Stimulated activated CD8-positive, alpha-beta memory T cell treated with anti-CD3 and anti-CD28 coated beads, Interleukin-15, amount 100 ng/mL, for 24 hours (primary cell): ENCODE measurements around the gene ABCD3.

Experiments used
- DNase-seq: peaks from one replicate; pipeline ENCODE4 v3.0.0-alpha.2; 2020; ENCODE audit warnings: low read depth

ABCD3 gene

GRCh38 chr1:94527447-94528031 is 109.3 kb downstream of the ABCD3 start:
- no peak for DNase-seq

DNA sequence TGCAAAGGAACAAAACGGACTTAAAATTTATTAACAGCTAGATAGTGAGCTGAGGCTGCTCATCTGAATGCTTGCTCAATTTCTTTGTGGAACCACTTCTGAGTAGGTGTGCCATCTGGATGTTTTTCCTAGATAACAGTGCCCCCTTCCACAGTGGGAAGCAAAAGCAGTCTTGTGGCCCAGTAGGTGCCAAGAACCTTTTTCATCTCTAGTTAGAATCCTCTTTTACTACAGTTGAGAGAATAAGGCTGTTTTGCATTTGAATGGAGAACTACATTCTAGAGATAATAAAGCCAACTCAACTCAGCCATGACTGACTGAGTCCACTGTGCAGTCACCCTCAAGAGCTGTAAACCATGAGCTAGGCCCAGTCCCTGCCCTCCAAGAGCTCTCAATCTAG is 110.1 kb downstream of the ABCD3 start:
- no peak for DNase-seq

DNA sequence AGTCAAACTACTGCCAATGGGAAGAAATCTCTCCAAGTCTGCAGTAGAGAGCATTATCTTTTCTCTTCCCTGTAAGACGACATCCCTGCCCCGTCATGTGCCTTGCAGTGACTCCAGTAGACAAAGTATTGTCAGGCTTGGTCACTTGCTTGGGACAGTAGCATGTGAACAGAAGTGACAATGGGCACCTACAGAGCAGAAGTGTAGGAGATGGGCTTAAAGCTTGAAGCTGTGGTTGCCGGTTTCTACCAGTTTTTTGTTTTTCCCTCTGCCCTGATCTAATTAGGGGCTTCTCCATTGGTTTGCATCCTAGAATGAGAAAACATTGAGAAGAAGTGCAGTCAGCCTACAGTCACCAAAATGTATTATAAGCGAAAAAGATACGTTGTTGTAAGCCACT is 110.6 kb downstream of the ABCD3 start:
- DNase-seq, result no peak

DNA sequence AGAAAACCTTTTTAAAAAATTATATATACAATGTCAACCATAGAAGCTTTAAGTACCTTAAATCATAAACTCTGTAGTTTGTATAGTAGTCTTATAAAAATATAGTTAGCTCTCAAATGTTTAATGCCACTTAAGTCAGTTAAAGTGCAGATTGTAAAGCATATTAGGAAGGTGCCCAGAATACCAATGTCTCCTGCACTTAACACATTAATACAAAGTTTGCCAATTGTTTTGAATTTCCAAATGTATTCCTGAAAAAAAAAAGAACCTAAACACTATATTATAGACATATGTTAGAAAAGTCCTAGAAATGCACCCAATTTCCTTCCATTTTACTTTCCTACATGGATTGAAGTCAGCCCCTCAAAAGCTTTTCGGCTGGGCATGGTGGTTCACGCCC is 111.2 kb downstream of the ABCD3 start:
- DNase-seq, result no peak

GRCh38 chr1:94530373-94530878 is 112.2 kb downstream of the ABCD3 start:
- DNase-seq, result no peak

DNA sequence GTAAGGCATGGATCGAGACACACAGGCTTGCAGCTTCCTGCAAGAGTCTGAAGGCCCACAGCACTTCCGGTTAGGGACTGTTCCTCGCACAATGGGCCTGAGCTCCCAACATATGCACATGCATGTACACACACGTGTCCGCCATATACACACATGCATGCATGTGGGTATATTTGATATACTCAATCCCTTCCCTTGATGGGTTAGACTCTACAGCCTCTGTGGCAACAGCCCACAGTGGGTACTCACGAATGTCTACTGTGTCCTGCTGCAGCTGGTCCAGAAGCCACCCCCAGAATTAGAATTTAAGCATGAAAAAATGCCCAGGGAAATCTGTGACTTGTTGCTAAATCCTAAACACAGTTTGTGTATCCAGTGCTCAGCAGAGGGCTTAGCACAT is 113.5 kb downstream of the ABCD3 start:
- no peak for DNase-seq

DNA sequence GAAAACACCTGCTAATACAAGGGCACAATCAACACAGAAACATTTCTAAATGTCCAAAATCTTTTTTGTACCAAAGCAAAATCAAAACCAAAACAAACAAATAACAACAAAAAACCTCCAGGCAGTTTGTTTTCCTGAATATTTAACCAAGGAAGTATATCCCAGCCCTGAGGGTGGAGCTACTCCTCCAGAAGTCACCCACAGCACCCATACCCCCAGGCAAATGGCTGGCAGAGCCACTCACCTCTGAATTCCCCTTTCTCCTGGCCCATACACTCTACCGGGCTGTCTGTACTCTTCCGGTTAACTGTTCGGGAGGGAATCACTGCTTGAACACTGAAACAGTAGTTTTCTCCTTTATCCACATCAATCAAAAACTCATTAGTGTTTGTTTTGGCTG is 113.9 kb downstream of the ABCD3 start:
- no peak for DNase-seq

GRCh38 chr1:94535095-94535494 is 116.9 kb downstream of the ABCD3 start:
- DNase-seq, result no peak

DNA sequence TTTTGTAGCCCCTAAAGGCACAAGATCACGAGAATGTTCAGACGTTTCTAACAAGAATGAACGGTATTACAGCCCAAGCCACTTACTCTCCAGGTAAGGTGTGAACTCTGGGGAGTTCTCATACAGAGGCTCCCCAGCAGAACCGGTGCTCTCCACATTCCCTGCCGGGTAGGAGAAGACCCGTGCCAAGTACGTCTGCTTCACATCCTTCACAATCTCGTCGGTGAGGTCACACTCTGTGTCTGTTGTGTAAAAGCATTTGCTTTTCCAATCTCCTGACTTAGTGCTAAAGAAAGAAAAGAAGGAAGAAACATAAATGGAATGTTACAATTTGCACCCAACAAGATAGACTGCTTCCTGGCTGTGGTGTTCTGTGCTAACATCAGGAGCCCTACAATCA is 117.7 kb downstream of the ABCD3 start:
- DNase-seq, result no peak

DNA sequence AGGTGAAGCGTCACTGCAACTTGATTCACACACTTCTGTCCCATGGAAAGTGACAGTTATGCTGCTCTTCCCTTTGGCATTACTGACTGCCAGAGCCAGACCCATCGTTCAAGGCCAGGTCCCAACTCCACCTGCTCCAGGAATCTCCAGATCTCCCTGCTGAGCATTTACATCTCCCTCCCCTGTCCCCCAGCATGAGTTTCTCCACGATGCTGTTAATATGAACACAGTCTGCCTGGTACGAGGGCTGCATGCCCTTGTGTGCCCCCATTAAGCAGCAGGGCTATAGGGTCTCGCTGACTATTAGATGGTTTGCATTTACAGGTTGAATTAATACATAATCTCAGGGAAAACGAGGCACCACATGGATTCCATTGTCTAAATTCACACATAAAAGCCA is 119.1 kb downstream of the ABCD3 start:
- no peak for DNase-seq

- DNase-seq, result no peak
Observed at GRCh38 chr1:94538243-94538827, 120.1 kb downstream of the ABCD3 start.

- no peak for DNase-seq
Observed at GRCh38 chr1:94539496-94539895, 121.3 kb downstream of the ABCD3 start.

DNA sequence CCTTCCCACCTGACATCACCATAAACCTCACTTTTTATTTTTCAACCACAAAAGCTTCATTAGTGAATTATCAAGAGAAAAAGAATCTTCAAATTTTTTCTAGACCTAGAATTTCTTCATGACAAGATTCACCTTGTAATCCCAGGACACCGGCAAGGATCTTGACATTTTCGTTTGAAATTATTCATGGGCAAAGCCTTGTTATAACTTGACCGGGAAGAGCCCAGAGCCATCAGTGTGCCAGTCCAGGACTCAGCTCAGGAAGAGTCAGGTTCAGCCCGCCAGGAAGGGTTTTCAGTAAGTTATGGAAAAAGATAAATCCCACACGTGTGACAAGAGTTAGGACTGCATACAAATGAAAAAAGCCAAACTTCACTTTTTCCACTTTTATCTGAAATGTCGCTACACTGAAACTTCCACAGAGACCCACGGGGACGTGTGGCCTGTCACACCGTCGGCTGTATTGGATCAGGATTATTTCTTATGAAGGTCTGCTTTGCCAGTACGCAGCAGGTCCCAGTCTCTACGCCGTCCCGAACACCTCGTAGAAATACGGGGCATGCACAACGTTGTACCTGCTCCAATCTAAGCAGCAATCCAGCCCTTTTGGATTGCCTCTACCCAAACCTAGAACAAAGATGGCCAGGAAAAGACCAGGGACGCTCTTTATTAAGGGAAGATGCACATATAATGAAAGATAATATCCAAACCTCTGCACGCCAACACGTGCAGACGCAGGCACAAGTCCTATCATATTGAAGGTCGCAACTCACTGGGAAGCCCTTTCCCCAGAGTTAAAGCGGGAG is 122.5 kb downstream of the ABCD3 start:
- no peak for DNase-seq

DNA sequence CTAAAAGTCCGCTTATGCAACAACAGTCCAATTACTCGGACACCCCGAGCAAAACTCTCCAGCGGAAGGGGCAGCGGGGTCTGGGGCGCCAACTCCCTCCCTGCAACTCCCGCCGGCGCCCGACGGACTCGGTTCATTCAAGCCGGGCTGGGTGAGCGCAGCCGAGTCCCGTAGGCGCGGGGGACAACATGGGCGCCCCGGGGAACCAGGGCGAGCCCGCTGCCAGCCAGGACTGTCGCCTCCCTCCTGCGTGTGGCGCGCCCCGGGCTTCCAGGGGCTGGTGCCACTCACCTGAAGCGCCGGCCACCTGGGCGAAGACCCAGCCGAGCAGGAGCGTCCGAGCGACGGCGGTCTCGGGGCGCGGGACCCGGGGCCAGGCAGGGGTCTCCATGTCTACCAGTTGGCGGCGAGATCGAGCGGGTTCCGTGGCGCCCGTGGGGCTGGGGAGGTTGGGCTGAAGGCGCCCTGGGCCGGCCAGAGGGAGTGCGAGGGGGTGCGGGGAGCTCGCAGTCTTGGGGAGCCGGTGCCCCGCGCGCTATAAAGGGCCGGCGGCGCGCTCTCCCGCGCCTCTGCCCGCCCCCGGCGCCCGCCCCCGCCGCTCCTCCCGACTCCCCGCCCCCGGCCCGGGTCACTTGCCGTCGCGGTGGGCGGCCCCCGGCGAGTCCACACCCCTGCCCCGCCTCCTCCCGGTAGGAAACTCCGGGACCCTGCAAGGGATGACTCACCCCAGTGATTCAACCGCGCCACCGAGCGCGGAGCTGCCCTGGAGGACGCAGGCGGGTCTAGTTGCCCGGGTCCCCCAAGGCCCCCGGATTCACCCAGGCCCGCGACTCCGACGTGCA is 123.3 kb downstream of the ABCD3 start, which contains the start of gene F3:
Gene F3 (minus strand): TSS at position 514 of the 842 bp plus-strand sequence. CDS start 123 bp downstream, at position 391.
- peak; percentile 31 for DNase-seq

DNA sequence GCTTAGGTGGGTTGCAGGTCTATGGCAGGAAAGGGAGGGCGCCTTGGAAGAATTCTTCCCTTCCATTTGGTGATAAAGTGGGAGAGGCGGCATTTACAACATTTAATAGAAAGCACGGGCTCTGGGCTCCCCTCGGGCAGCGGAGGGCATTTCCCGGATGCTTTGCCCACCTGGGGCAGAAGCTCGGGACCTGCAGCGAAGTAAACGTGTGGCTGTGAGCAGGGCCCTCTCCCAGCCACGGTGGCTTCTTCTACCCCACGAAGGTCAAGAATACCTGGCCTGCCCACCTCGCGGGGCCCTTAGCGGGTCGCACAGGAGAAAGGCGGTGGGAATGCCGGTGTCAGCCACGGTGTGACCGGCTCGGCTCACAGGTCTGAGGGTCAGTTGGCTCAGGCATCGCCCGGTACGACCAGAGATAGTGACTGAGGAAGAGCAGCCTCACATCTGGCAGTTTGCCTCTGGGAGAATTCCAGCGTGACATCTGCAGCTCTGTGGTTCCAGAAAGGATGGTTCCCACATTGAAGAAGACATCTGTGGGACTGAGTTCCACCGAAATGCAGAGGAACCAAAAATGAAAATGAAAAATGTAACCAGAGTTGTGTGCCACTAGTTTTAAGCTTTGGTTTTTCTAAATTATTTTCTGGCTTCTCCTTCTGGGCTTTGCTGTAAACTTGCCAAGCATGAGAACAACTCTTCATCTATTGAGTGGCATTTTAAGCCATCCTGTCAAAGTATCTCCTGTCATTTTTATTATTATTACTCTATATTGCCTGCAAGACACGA is 124.1 kb downstream of the ABCD3 start:
- no peak for DNase-seq

DNA sequence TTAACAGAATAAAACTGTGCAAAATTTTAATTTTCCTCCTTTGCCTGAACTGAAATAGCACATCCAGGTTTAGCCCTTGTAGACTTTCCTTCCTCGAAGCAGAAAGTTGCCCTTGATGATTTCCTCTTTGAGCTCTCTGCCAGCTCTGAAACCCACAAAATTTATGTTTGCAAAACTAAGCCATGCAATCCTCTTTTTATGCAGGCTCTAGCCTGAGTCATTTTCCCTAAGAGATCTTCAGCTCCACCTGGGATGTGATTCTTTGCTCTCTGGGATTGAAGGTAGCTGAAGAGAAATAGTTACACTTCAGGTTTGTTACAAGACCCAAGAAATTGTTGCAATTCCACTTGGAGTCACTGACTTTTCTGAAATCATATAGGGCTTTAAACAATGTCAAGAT is 124.8 kb downstream of the ABCD3 start:
- no peak for DNase-seq

- DNase-seq, result no peak
Observed at GRCh38 chr1:94543893-94544635, 125.9 kb downstream of the ABCD3 start.

- no peak for DNase-seq
Observed at GRCh38 chr1:94544706-94545490, 126.7 kb downstream of the ABCD3 start.

DNA sequence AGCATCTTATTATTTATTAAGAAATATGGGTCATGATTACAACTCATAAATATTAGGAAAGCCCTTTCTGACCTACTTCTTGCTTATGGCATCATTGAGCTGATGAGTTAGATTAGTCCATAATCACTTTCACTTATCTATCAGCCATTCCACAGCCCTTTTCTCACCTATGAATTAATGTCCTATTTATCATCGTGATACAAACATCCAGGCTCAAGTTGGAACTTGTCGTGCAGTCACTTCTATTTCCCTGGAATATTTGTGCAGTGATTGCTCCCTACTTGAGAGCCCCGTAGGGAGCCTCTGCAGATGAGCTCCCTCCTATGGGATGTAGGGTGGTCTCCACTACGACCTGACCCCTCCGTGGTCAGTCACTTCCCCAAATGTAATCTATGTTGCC is 131.5 kb downstream of the ABCD3 start:
- no peak for DNase-seq

GRCh38 chr1:94550396-94550795 is 132.2 kb downstream of the ABCD3 start:
- DNase-seq, result no peak
